Colon (tissue), 2 donors: ENCODE measurements around the gene DGCR6L.
"Not testable (repeated sequence)": the region's sequence is repeated elsewhere in the genome, so short reads cannot be mapped to it uniquely, and the experiment has no call there.

Source experiments
- FAIRE-seq: peaks from 2 replicates; lab custom pipeline; 2012; peaks lifted over from hg19 to GRCh38; lab: Jason Lieb, UNC
- donor health status: control.
- donor health status: control.

DGCR6L gene

DNA sequence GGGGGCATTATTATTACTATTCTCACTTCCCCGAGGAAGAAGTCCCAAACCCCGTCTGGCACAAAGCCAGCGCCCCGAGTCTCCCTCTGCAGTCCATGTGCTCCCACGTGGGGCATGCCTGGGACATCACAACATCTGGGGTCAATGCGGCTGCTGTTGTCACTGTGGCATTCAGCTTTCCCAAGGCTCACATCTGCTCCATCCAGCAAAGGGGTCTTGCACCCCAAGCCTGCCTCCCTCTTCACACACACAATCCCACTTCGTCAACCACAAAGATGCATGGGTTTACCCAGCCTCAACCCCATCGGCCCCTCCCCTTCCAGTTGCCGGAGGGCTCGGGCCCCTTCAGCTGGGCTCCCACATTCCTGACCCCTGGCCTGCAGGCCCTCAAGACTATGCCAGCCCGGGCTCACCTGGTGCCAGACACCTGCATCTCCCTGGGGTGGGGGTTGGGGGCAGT, 28.2 kb downstream of the DGCR6L start:
- no peak for FAIRE-seq

- FAIRE-seq = no peak
Observed at GRCh38 chr22:20291249-20291586, 28.6 kb downstream of the DGCR6L start.

- FAIRE-seq = no peak
Observed at GRCh38 chr22:20290578-20291248, 29.1 kb downstream of the DGCR6L start.

GRCh38 chr22:20290045-20290392, 29.8 kb downstream of the DGCR6L start:
- FAIRE-seq = no peak

DNA sequence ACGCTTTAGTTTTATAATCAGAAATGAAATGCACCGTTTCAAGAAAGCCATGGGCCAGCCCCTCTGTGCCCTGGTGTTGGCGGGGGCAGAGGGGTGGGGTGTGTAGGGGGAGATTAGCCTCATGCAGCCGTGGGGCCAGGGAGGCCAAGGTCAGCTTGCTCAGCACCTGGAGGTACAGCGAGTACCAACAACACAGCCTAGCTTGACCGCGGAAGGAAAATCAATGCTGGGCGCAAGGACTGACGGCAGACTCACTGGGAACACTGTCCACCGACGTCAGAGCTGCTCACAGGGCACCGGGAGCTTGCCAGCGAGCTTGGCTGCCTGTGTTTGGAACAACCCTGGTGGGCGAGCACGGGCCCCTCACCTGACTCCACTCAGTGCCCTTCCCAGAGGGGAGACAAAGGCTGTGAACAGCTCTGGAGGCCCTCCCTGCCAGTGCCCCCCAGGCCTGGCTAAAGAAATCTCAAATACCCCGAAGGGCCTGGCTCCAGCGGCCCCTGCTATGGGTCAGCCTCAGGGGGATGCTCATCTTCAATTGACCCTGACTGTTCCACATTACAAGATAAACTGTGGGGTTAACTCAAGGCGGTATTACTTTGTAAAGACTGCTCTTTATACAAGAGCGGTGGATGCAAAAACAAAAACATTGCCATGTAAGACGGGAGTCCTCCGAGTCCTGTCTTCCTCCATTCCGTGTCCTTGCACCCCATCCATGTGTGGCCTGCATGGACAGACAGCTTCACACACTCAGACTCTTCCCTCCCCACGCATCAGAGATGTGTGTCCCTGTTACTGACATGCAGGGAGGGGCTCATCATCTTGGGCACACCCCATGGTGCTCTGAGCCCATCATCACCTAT, 30.4 kb downstream of the DGCR6L start:
- FAIRE-seq = not testable (repeated sequence)

DNA sequence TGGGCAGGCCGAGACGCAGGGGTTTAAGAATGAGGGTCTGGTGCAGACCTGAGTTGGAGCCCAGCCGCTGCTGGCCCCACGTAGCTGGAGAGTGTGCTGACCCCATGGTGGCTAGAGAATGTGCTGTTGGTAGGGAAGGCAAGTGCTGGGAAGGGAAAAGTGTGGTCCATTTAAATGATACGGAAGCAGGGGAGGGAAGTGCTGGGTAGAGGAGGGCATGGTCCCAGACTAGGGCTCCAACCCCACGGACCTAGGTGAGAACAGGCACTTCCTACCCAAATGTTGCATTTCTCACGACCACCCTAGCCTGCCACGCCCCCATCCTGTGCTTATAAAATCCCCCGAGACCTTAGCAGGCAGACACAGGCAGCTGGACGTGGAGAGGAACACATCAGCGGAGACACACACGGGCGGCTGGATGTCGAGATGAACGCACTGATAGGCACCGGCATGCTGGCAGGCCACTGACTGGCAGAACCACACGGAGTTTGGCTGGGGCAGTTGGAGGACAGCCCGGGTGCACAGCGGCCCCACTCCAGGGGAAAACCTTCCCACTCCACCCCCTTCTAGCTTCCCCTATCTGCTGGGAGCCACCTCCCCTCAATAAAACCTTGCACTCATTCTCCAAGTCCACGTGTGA, 33.0 kb downstream of the DGCR6L start:
- not testable (repeated sequence) for FAIRE-seq

- FAIRE-seq = not testable (repeated sequence)
Observed at GRCh38 chr22:20286312-20286660, 33.6 kb downstream of the DGCR6L start.

DNA sequence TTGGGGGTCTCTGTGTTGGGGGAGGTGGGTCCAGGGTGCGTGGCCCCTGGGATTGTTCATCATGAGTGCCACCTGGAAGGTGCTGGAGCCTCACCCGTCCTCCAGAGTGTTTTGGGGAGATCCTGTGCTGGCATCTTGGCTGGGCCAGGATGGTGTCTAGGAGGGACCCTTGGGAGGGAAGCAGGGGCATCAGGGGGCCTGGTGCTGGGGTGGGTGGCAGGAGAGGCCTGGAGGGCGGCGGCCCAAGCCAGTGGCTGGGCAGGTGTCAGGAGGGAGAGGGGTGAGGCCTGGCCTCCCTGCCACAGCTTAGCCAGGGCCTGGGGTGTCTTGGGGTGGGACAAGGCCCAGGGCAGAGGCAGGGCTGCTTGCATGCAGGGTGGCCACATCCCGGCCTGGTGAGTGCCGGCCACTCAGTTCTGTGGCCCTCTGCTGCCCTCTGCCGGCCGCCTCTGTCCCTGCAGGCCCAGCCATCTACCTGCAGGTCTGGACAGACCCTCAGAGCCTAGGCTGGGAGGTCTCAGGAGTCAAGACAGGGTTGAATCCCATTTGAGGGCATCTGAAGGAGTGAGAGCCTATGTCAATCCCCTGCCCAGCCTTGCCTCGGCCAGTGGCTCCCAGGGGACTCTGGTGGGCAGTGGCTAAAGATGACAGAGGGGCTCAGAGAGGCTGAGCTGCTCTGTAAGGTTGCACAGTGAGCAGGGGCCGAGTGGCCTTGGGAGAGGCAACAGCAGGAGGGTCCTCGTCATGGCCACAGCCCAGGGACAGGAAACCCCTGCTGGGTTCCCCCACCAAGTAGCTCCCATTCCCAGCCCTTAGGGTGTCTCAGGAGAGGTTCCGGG, 34.2 kb downstream of the DGCR6L start:
- FAIRE-seq = not testable (repeated sequence)

DNA sequence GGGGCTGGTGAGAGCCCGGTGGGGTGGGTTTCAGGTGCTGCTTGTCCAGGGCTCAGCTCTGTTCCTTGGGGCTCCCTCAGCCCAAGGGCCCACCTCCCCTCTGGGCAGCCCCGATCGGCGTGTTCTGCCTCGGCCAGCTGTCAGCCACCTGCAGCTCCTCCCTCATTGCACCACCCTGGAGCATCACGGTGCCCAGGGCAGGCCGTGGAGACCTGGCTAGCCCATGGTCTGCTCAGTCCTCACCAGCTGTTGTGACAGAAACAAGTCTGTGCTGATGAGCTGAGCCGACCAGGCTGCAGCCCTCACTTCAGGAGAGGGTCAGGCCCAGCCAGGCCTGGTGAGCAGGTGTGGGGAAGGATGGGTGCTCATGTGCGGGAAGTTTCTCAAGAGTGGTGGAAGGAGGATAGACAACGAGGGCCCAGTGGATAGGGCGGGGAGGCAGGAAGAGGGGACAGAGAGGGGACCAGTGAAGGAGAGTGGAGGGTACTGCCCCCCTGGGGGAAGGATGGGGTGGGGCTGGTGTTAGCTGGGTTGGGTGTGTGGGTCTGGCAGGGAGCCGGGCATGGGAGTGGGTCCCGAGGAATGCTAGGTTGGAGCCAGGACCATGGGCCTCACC, 35.3 kb downstream of the DGCR6L start:
- FAIRE-seq = no peak

DNA sequence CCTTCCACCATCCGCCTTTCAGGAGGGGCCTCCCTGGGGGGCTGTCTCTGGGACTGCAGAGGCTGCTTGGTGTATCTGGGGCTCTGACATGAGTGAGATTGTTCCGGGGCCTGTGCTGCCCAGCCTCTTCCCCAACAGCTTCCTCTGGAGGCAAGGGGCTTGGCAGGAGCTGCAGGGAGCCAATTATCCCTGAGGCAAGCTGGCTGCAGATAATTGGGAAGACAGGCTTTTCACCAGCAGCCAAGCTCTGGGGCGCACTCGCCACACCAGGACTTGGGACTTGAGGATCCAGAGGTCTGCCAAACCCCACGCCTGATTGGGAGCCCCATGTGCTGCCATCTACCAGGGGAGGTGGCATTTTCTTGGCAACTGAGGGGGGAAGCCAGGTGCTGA, 36.2 kb downstream of the DGCR6L start:
- no peak for FAIRE-seq

DNA sequence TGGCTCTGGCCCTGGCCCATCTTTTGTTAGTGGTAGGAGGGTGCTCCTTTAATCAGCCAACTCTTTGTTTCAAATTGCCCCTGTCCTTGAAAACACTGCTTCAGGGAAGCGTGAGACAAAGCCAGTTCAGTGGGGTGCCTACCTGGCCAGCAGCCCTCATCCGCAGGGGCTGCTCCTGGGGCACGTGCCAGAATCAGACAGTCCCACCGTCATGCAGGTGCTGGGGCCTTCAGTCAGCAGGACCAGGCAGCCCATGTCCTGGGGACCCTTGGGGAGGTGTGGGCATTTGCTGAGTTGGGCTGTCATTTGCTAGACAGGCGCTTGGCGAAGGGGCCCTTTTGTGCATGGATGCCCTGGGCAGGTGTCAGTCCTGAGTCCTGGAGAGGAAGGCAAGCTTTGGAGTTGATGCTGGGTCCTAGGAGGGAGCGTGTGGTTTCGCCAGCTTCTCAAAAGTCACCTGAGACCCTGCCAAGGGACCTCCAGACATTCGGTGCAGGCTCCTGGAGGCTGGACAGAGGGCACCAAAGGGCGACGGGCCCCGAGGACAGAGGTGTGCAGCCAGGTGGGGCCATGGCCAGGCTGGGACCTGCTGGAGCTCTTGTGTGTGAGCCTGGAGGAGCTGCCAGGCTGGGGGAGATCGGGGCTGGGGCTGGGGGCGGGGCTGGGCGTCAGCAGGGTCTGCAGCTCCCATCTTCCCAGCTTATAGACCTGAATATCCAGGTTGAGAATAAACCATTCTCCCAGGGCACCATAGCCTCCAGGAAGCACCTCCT, 36.8 kb downstream of the DGCR6L start:
- FAIRE-seq = no peak

- no peak for FAIRE-seq
Observed at GRCh38 chr22:20281891-20282290, 38.0 kb downstream of the DGCR6L start.

DNA sequence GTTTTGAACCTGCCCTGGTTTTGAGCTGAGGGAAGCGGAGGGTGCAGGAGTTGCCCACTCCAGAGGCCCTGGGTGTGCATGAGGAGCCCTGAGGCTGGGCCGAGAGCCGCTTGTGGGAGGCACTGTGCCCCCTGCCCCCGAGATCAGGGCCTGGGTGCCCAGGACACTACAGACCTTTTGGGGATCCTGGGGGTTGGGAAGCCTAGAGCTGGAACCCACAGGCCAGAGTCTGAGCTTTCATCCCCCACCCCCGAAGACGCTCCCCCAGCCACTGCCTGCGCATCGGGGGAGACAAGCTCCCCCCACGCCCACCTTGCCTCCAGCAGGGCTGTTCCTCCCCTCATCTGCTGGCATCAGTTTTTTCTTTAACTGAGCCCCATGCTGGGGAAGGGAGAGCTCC, 38.4 kb downstream of the DGCR6L start:
- FAIRE-seq = not testable (repeated sequence)

DNA sequence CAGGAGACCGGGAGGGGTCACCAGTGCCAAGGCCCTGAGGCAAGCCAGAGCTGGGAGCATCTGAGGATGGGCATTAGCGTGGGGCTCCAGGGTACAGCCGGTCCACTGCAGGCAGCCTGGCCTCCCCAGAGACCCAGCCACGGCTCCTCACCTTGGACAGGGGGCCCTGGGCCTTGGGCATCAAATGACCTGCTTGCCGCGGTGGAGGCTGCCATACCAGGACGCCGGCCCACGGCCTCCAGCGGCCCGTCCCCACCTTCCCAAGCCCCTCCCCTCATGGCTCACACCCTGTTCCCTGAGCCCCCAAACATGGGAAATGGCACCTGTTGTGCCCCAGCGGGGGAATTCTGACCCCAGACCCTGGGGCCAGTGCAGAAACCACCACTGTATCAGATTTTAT, 39.0 kb downstream of the DGCR6L start:
- FAIRE-seq = no peak

DNA sequence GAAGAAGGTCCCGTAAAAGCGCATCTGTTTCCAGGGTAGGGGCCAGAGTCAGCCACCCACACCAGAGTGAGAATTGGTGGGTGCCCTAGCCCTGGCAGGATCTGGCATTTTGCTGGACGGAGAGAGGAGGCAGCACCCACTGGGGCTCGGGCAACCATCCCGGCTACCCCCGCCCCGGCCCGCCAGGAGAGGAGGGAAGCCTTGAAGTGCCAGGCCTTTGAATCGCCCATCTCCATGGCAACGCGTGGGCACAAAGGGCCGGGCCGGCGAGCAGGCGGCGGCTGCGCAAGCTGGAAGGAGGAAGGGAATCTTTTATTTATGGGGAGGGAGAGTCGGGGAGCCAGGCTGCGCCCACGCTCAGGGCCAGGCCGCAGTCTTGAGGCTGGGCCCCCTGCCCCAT, 39.7 kb downstream of the DGCR6L start:
- not testable (repeated sequence) for FAIRE-seq

DNA sequence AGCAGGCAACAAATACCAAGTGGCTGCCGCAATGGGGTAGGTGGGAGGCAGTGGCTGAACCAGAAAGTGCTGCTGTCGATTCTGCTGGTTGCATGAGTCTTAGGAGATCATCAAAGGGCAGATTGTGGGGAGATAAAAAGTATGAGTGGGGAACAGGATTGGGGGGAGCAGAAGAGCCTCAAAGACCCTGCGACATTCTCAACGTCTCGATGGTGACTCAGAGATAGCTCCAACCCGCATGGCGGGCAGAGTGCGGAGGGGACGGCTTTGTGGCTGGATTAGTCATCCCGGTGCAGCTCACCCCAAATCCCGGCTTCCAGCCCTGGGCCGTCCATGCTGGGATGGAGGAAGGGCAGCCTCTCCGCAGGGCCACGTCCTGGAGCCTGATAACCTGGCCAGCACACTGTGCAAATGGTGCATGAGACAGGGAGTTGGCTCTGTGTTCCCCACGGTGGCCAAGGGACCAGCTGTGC, 40.2 kb downstream of the DGCR6L start:
- no peak for FAIRE-seq

GRCh38 chr22:20278726-20279490, 41.0 kb downstream of the DGCR6L start:
- not testable (repeated sequence) for FAIRE-seq

GRCh38 chr22:20277936-20278635, 41.8 kb downstream of the DGCR6L start:
- FAIRE-seq = not testable (repeated sequence)

GRCh38 chr22:20276468-20276867, 43.4 kb downstream of the DGCR6L start:
- FAIRE-seq = no peak

GRCh38 chr22:20275836-20276235, 44.0 kb downstream of the DGCR6L start:
- FAIRE-seq = no peak
